GM21825 (cell line): ENCODE data around the gene CHP2.
"Not testable (repeated sequence)": the region's sequence is repeated elsewhere in the genome, so short reads cannot be mapped to it uniquely, and the experiment has no call there.

Experiments
- ATAC-seq: cut with Tn5 transposase; IDR thresholded peaks from one replicate; pipeline ENCODE4 v1.9.1; 2021; ENCODE audit warnings: mild to moderate bottlenecking, moderate library complexity; ENCODE audit not compliant: unreplicated experiment

Gene CHP2

DNA sequence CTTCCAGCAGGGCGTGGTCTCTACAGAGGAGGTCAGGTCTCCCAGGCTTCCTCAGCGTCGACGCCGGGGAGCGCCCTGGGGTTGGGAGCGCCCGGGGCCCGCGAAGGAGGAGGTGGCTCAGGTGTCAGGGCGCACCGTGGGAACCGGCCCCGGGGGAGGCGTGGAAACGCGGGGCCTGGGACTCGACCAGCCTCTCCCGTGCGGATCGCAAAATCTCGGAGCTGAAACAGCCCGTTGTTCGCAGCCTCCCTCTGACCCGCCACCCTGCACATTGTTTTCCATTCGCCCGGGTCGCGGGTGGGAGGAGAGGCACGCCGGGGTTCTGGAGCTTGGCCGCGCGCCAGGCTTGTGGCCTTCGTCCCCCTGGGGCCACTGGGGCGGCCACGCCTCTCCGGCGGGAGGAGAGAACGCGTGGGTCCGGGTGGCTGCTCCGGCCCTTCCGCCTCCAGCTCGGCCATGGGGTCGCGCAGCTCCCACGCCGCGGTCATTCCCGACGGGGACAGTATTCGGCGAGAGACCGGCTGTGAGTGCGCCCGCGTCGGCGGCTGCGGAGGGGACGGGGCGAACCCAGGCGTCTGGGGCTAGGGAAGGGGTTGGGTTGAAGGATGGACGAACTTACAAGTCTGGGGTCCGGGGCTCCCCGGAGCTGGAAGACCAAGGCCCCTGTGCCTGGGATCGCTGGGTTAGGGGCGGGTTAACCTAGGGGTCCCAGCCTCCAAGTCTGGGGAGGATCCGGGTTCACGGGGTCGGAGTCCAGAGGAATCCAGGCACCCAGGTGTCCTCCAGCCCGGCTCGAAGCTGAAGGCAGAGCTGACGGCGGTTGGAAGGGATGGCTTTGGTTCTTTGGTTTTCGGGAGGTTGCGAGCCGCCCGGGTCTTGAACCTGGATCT lies at the start of gene CHP2:
Gene CHP2, plus strand, starts transcription at position 433 of the 890 bp plus-strand sequence. Its CDS starts 24 bp downstream, at position 457.
- no peak for ATAC-seq

DNA sequence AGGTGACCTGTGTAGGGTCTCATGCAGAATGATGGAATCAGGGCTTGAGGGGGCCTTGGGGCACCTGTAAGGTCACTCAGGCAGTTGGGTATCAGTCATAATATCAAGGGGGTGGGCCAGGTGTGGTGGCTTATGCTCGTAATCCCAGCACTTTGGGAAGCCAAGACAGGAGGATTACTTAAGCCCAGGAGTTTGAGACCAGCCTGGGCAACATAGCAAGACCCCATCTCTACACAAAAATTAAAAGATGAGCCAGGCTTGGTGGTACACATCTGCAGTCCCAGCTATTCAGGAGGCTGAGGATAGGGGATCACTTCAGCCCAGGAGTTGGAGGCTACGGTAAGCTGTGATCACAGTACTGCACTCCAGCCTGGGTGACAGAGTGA lies 49.3 kb upstream of the CHP2 start:
- no peak for ATAC-seq

DNA sequence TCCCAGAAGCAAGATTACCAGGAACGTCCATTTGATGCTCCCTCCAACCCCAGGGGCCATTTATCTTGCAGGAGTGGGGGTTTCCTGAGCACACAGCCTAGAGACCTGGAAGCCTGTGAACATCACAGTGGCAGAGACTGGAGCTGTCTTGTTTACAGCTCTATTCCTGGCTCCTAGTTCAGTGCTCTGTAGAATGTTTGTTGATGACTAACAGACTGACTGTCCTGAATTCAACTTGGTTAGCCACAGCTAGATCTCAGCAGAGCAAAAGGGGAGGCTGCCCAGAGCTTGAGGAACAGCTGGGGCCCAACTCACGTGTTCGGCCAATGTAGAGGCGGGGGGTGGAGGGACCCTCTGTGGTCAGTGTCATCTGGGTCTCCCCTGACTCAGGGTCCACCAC lies 48.4 kb upstream of the CHP2 start:
- ATAC-seq = no peak

DNA sequence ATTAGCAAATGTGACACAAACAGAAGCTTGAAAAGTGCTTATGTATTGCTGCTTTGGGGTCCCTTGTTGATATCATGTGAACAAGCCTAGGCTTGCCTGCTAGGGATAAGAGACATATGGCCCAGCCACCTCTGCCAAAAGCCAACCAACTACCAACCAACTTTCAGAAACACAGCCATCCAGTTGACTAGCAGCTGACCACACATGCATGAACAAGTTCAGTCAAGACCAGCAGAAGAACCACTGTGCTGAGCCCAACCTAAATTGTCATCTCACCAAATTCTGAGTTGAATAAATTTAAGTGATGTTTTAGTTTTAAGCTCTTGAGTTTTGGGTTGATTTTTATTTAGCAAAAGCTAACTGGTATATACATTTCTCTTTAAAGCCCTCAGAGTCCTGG lies 45.3 kb upstream of the CHP2 start:
- ATAC-seq = no peak

DNA sequence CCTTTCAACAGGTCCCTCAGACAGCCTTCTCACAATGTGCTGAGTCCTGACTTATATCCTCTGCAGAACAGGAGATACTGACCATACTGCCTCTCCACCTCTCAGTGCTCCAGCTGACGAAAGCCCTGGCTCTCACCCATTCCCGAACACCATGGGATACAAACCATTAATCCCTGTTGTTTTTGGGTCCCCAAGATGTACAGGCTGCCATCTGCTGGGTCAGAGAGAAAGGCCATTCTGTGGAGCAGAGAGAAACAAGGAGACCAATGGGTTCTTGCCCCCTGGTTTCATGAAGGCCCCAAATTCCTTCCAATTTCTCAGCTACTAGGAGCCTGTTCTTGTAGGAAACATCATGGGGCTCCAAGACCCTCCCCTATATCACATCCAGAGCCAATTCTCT lies 44.8 kb upstream of the CHP2 start:
- no peak for ATAC-seq

DNA sequence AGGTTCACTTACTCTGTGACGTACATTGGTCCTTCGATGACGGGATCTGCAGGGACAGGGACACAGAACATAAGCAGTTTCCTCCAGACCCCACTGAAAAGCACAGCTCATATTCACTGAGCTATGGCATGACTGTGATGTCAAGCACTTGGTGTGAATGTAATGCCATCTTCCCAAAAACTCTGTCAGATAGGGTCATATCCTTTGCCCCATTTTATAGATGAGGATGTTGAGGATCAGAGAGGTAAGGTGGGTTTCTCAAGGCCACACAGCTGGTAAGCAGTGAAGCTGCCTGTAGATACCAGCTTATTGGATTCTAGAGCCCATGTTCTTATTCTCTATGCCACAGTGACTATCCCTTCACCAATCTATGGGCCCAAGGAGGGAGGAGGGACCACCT lies 44.3 kb upstream of the CHP2 start:
- ATAC-seq = no peak

DNA sequence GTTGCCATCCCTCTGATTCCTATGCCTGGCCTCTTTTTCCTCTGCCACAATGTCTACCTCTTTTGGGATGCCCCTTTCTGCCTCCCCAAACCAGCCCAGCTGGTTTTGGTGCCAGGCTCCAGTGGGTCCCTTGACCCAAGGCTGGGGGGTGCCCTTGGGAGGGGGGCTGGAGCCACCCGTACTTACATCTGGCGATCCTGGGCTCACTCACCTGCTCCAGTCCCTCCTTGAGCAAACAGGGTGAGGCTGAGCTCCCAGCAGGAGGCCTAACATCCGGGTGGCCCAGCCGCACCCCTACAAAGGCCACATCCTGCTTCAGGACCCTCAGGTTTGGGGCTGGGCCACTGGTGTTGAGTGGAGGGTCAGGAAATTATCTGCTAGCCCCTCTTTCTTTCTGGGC lies 43.0 kb upstream of the CHP2 start:
- ATAC-seq = no peak

DNA sequence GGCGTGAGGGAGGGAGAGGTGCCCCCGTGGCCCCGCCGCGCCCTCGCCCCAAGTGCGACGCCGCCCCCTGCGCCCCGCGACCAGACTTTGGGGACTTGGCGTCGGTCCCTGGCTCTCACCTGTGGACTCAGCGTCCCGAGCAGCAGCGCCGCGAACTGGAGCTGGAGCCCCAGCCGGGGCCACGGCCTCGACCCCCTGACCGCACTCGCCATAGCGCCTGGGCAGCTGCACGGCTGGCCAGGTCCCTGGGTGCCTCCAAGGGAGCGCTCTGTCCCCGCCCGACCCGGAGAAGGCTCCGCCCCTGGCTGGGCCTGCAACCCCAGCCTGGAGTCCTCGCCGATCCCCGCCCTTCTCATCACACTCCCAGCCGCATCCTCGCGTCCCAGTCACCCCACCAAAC lies 41.9 kb upstream of the CHP2 start, which contains the start of gene ERN2:
Gene ERN2, minus strand, starts transcription at position 247 of the 400 bp plus-strand sequence. Its CDS starts 35 bp downstream, at position 212.
- ATAC-seq = no peak

DNA sequence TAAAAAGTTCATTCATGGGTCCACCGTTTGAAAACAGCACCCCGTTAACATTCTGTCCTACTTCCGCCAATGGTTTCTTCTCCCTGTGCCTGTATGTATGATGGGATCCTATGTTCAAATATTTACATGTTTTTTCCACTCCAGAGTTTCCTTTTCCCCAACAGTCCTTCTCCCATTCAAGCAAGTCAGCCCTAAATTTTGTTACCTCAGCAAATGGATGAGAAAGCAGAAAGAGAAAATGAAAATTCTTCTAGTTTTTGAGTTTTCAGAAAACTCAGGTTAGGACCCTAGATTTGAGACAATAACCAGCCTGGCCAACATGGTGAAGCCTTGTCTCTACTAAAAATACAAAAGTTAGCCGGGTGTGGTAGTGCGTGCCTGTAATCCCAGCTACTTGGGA lies 38.3 kb upstream of the CHP2 start:
- ATAC-seq = no peak

DNA sequence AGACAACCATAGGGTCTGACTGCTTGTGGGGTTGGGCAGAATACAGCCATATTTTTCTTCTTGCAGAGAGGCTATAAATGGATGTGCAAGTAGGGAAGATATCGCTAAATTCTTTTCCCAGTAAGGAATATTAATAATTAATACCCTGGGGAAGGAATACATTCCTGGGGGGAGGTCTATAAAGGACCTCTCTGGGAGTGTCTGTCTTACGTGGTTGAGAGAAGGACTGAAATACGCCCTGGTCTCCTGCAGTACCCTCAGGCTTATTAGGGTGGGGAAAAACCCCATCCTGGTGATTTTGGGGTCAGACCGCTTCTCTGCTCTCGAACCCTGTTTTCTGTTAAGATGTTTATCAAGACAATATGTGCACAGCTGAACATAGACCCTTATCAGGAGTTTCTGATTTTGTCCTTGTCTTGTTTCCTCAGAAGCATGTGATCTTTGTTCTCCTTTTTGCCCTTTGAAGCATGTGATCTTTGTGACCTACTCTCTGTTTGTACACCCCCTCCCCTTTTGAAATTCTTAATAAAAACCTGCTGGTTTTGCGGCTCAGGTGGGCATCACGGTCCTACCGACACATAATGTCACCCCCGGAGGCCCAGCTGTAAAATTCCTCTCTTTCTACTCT lies 32.1 kb upstream of the CHP2 start:
- ATAC-seq = not testable (repeated sequence)

DNA sequence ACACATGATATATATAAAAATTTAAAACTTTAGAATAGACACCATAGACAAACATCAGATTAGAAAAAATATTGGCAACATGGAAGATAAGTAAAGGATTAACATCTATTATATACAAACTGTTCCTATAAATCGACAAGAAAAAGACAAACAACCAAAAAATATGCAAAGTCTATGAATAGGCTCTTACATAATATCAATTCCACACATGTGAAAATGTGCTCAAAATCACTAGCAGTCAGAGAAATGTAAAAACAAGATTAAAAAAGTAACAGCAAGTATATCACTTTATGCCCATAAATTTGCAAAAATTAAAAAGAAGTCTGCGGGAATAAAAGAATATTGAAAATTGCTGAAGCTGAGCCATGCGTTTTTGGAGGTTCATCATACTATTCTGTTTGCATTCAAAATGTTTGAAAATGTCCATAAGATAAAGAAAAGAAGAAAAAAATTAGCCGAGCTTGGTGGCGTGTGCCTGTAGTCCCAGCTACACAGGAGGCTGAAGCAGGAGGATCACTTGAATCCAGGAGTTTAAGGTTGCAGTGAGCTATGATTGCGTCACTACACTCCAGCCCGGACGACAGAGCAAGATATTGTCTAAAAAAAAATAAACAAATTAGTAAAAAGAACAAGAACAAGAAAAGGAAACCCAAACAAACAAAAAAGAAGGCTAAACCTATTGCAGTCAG lies 30.6 kb upstream of the CHP2 start:
- ATAC-seq = no peak

DNA sequence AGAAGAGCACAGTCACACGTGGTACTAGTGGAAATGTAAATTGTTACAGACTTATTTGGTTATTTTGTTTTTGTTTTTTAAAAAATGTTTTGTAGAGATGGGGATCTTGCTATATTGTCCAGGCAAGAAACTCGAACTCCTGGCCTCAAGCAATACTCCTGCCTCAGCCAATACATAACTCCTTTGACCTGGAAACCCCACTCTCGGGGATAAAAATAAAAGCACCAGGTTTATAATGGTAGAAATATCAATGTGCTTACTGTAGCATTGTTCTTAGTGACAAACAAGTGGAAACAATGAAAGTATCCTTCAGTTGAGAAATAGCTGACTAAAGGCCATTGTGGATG lies 30.1 kb upstream of the CHP2 start:
- ATAC-seq = no peak

DNA sequence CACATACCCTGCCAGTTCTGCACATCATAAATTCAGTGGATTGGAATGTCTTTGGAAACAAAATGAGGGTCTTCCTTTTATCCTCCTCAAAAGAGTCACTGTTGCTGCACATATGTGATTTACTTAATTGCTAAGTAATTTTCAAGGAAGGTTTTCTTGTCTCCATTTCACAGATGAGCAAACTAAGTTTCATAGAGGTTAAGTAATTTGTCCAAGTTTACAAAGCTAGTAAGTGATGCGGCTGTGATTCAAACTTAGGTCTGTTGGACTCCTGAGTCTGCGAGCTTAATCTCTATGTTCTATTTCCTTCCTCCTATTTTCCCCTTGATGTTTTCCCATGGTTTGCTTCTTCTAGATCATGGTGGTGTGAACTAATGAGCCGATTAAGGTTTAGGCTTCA lies 28.1 kb upstream of the CHP2 start:
- no peak for ATAC-seq

DNA sequence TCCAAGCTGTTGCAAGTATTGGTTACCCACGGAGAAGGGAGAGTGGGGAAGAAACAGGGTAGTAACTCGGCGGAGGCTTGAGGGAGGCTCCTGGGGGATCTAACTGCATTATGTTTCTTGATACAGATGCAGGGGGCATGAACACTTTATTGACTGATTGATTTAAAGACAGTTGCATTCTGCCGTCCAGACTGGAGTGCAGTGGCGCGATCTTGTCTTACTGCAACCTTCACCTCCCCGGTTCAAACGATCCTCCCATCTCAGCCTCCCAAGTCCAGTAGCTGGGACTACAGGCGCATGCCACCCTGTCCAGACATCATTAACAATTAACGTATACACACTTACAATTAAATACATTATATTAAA lies 26.7 kb upstream of the CHP2 start:
- no peak for ATAC-seq

DNA sequence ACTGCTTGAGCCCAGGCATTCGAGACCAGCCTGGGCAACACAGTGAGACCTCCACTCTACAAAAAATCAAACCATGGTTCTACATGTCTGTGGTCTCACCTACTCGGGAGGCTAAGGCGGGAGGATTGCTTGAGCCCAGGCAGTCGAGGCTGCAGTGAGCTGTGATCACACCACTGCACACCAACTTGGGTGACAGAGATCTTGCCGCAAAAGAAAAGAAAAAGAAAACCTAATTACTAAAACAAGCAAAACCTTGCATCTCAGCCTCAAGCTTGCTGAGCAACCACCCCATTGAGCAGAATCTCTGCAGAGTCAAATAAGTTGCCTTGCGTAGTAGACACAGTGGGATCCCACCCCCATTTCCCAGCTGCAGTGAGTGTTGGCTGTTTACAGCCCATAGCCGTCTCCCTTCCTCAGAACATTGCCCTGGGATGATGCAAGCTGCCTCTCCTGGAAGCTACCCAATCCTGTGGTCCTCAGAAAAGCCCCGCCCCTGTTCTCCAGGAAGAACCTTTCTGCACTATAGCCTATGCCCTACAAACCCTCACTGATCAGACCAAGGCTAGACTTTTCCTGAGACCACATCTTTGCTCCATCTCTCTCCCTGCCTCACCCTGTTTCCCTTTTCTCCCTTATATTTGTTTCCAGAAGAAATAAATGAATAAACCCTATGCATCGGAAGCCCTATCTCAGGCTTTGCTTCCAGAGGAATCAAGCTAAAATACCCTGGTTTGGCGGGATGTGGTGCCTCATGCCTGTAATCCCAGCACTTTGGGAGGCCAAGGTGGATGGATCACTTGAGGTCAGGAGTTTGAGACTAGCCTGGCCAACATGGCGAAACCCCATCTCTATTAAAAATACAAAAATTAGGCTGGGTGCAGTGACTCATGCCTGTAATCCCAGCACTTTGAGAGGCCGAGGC lies 25.1 kb upstream of the CHP2 start:
- no peak for ATAC-seq

DNA sequence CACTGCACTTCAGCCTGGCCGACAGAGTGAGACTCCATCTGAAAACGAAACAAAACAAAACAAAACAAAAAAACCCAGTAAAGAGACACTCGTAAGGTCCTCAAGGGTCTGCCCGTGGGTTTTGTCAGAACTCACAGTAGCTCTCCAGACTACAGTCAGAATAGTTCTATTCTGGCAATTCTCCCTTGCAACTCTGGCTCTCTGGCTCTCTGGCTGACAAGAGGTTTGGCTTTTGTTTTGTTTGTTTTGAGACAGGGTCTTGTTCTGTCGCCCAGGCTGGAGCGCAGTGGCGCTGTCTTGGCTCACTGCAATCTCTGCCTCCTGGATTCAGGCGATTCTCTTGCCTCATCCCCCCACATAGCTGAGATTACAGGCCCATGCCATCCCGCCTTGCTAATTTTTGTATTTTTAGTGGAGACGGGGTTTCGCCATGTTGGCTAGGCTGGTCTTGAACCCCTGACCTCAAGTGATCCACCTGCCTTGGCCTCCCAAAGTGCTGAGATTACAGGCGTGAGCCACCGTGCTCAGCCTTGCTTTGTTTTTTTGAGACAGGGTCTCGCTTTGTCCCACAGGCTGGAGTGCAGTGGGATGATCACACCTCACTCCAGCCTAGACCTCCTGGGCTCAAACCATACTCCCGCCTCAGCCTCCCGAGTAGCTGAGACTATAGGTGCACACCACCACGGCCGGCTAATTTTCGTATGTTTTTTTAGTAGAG lies 20.5 kb upstream of the CHP2 start:
- no peak for ATAC-seq

DNA sequence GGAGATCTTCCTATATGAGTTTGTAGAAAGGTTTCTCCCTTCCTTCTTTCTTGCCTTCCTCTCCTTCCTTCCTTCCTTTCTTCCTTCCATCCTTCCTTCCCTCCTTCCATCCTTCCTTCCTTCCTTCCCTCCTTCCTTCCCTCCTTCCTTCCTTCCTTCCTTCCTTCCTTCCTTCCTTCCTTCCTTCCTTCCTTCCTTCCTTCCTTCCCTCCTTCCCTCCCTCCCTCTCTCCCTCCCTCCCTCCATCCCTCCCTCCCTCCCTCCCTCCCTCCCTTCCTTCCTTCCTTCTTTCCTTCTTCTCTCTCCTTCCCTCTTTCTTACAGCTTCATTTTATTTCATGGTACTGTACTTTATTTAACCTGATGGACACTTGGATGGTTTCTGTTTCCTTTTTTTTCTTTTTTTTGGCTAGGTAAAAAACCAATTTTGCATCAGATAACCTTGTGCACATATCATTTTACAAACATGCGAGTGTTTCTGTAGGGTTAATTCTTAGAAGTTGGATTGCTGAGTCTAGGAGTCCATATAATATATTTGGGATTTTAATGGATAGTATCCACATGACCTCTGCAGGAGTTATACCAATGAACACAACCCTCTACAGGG lies 17.3 kb upstream of the CHP2 start:
- ATAC-seq = not testable (repeated sequence)

DNA sequence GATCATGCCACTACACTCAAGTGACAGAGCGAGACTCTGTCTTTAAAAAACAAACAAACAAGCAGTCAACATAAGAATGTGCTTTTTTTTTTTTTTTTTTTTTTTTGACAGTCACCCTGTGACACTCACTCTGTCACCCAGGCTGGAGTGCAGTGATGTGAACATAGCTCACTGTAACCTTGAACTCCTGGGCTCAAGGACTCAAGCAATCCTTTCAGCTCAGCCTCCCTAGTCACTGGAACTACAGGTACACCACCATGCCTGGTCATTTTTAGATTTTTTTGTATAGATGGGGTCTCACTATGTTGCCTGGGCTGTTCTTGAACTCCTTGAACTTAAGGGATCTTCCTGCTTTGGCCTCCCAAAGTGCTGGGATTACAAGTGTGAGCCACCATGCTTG lies 15.3 kb upstream of the CHP2 start:
- no peak for ATAC-seq

DNA sequence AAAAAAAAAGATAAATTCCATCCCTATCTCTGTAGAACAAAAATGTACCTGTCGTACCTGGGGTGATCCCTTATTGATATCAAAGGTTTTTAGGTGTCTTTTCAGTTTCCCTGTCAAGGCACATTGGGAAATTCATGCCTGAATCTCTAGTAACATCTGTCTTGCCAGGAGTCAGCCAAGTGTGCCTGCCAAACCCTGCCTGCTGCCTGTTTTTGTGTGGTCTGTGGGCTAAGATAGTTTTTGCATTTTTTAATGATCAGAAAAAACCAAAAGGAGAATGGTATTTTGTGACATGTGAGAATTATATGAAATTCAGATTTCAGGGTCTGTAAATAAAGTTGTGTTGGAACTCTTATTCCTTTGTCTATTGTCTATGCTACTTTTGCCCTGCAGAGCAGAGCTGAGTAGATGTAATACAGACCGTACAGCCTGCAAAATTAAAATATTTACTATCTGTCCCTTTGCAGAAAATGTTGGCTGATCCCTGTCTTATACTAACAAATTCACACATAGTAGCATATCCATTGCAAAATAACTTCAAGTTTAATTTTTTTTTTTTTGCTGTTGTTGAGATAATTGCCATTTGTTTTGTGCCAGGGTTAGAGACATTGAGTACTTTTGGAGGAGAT lies 13.0 kb upstream of the CHP2 start:
- ATAC-seq = no peak
